Natural killer cell (primary cell): ENCODE data around the gene SPATA24. TPM values are rescaled to one million over a fixed set of nuclear protein-coding genes. Genes with fewer than 3 reads are reported as not detected.

Source experiments
- ATAC-seq, 3 donors: fragments of 150-1000 bp in 2 of 3; fragments of 200-7000 bp in 1 of 3; cut with Tn5 transposase; 1 replicate in 1 of 3; 2 replicates in 2 of 3; pipeline ENCODE4 v1.10.0; 2021; ENCODE audit warnings: mild to moderate bottlenecking in 2 of 3, moderate library complexity in 2 of 3
- DNase-seq, 2 donors: peaks; one replicate each; pipeline versions ENCODE4 v3.0.0 to v3.0.0-alpha.2; 2013 to 2021; ENCODE audit warnings: mixed read lengths in 1 of 2
- H3K27ac ChIP-seq: one replicate; pipeline ENCODE4 v1.5.1; 2013; ENCODE audit warnings: mild to moderate bottlenecking, low read length
- H3K27me3 ChIP-seq: one replicate; pipeline ENCODE4 v1.6.1; 2013; ENCODE audit warnings: low read length; ENCODE audit not compliant: control insufficient read depth, insufficient read depth
- H3K36me3 ChIP-seq: one replicate; pipeline ENCODE4 v1.6.1; 2013; ENCODE audit warnings: low read length; ENCODE audit not compliant: control insufficient read depth, insufficient read depth
- H3K4me1 ChIP-seq: one replicate; pipeline ENCODE4 v1.6.1; 2013; ENCODE audit warnings: low read length; ENCODE audit not compliant: control insufficient read depth, insufficient read depth
- H3K4me3 ChIP-seq: one replicate; pipeline ENCODE4 v1.5.1; 2013; ENCODE audit warnings: low read length
- H3K9me3 ChIP-seq: one replicate; pipeline ENCODE4 v1.6.1; 2013; ENCODE audit warnings: low read length; ENCODE audit not compliant: control insufficient read depth, insufficient read depth
- H3K27ac Mint-ChIP-seq, 2 donors: one replicate each; pipeline ENCODE4 v1.8.0; 2022; ENCODE audit warnings: mild to moderate bottlenecking in 2 of 2, mixed read lengths in 2 of 2, moderate library complexity in 1 of 2
- H3K27me3 Mint-ChIP-seq, 2 donors: one replicate each; pipeline ENCODE4 v1.8.0; 2022; ENCODE audit warnings: low read depth in 2 of 2, mixed read lengths in 2 of 2
- H3K36me3 Mint-ChIP-seq: one replicate; pipeline ENCODE4 v1.8.0; 2022; ENCODE audit warnings: mixed read lengths
- H3K4me1 Mint-ChIP-seq, 2 donors: one replicate each; pipeline ENCODE4 v1.8.0; 2022; ENCODE audit warnings: mixed read lengths in 2 of 2
- H3K4me3 Mint-ChIP-seq: one replicate; pipeline ENCODE4 v1.8.0; 2022; ENCODE audit warnings: mild to moderate bottlenecking, moderate library complexity, mixed read lengths
- H3K9me3 Mint-ChIP-seq, 2 donors: one replicate each; pipeline ENCODE4 v1.8.0; 2022; ENCODE audit warnings: mixed read lengths in 2 of 2
- CTCF ChIP-seq: fragments of 200-600 bp; IDR thresholded peaks from one replicate; pipeline ENCODE4 v1.8.0; 2022; ENCODE audit warnings: antibody characterized with exemption
- WGBS: methylation state at CpG from one replicate; pipeline ENCODE4 v1.1.7; 2013; ENCODE audit warnings: missing lambda C conversion rate; ENCODE audit not compliant: insufficient coverage; 5-methylcytosine and 5-hydroxymethylcytosine counted together
- intact Hi-C: fragments of 100-400 bp; cut with micrococcal nuclease; formaldehyde crosslinking; loops from one replicate; pipeline ENCODE4 v1.14.2; 2022
- total RNA-seq, 4 donors: library from RNA; stranded (reverse); fragments of 120-200 nt in 1 of 4; gene quantifications; one replicate each; pipeline versions ENCODE4 v1.2.3 to v1.2.4, GENCODE V29; 2013 to 2022

SPATA24 gene
- total RNA-seq, 3 donors from 2014 or later (not counting 1 experiment from before 2014, with no cell fraction given): 1.6 to 2.9 (median 2.7) TPM

GRCh38 chr5:139382807-139383206 lies 21.1 kb downstream of the SPATA24 start:
- H3K9me3 ChIP-seq: no peaks in the 10 kb centered on the region
- H3K27me3 ChIP-seq: no peaks in the 10 kb centered on the region
- intact Hi-C loops: loop anchor here (10.0 kb wide), 1 partner anchor 818 kb away; no protein-coding TSS in a partner anchor
- TF ChIP-seq CTCF: no peak
- H3K4me3 Mint-ChIP-seq: no peak overlapping the region
- H3K27ac ChIP-seq: no peak overlapping the region
- H3K27me3 Mint-ChIP-seq: no peaks in the 10 kb centered on the region
- WGBS: 73% methylated on average over 2 of the region's 3 CpGs
- no peaks in the 10 kb centered on the region for H3K9me3 Mint-ChIP-seq
- H3K27ac Mint-ChIP-seq: no peak overlapping the region
- DNase-seq (no peak), ATAC-seq (no peak)
- peaks cover 23% of the 10 kb centered on the region for H3K4me1 ChIP-seq
- no peak overlapping the region for H3K4me3 ChIP-seq
- H3K36me3 Mint-ChIP-seq: no peaks in the 10 kb centered on the region
- no peaks in the 10 kb centered on the region for H3K36me3 ChIP-seq
- H3K4me1 Mint-ChIP-seq: peaks cover 19 to 31% of the 10 kb centered on the region in 2 donors

DNA sequence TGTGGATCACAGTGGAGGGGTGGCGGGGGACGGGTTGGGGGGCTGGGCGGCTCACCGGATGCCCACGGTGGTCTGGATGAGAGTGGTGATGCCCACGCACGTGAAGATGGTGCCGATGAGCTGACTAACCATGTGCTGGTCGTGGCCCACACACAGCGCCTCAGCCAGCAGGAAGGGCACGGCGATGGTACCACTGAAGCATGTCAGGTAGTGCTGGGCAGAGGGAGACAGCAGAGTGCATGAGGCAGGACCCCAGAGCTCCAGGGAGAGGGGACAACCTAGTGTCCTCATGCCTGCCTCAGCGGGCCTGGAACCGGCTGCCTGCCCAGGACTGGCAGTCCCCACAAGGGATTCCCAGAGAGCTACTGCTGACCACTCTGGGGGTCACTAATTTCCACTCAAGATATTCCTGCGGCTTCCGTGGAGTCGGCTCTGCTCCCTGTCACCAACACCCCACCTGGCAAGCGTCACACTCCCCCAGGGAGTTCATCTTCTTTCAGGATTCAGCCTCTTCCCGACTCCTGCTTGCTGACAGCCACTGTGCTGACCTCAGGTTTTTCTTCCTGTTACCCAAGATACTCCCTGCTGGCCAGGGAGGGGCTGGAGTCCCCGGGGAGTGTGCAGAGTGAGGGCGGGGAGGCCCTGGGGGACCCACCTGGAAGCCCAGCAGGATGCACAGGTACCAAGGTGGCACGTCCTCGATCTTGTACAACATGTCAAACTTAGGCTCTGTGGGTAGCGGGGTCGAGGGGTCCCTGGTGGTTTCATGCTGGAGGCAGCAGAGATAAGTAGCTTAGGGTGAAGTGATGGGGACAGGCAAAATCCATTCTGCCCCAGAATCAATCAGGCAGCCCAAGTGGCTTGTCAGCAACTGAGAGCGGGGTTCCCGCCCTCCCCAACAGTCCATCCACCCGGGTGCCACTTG lies 21.8 kb downstream of the SPATA24 start:
- ATAC-seq (no peak), DNase-seq (no peak)
- H3K27ac Mint-ChIP-seq: no peak overlapping the region
- WGBS: 82% methylated on average over 28 of the region's 28 CpGs
- no peaks in the 10 kb centered on the region for H3K9me3 Mint-ChIP-seq
- Histone ChIP-seq H3K27me3 (no peaks in the 10 kb centered on the region), H3K4me1 (peaks cover 18% of the 10 kb centered on the region), H3K4me3 (no peak overlapping the region), H3K27ac (no peak overlapping the region), H3K36me3 (no peaks in the 10 kb centered on the region), H3K9me3 (no peaks in the 10 kb centered on the region)
- intact Hi-C loops: loop anchor here (10.0 kb wide), 1 partner anchor 817 kb away; no protein-coding TSS in a partner anchor
- H3K27me3 Mint-ChIP-seq: no peaks in the 10 kb centered on the region
- peaks cover 19 to 28% of the 10 kb centered on the region in 2 donors for H3K4me1 Mint-ChIP-seq
- no peaks in the 10 kb centered on the region for H3K36me3 Mint-ChIP-seq
- no peak overlapping the region for H3K4me3 Mint-ChIP-seq
- no peak for TF ChIP-seq CTCF

GRCh38 chr5:139379626-139380449 lies 24.1 kb downstream of the SPATA24 start:
- Mint-ChIP-seq H3K9me3 (no peaks in the 10 kb centered on the region), H3K4me3 (no peak overlapping the region), H3K27me3 (no peaks in the 10 kb centered on the region), H3K36me3 (no peaks in the 10 kb centered on the region), H3K4me1 (peaks cover 7% of the 10 kb centered on the region in 2 donors), H3K27ac (no peak overlapping the region)
- ATAC-seq: no peak
- no peak for TF ChIP-seq CTCF
- no peak overlapping the region for H3K27ac ChIP-seq
- peaks cover 7% of the 10 kb centered on the region for H3K4me1 ChIP-seq
- no peak overlapping the region for H3K4me3 ChIP-seq
- no peaks in the 10 kb centered on the region for H3K36me3 ChIP-seq
- intact Hi-C loops: loop anchor here (10.0 kb wide), 1 partner anchor 815 kb away; no protein-coding TSS in a partner anchor
- no peak for DNase-seq
- no peaks in the 10 kb centered on the region for H3K27me3 ChIP-seq
- 91% methylated on average over 15 of the region's 15 CpGs for WGBS
- H3K9me3 ChIP-seq: no peaks in the 10 kb centered on the region
